SK-N-SH treated with all-trans-retinoic acid at 6 μM for 48 hours (cell line): ENCODE data around the gene RABGAP1L.

Source experiments
- CSDC2 ChIP-seq: fragments of 250-450 bp; sonication (Bioruptor Pico); IDR thresholded peaks from 2 replicates; pipeline ENCODE4 v1.5.0; 2020; ENCODE audit warnings: mild to moderate bottlenecking, moderate library complexity
- OSR1 ChIP-seq: fragments of 250-450 bp; sonication (Bioruptor Pico); IDR thresholded peaks from 2 replicates; pipeline ENCODE4 v1.8.0; 2022; ENCODE audit warnings: moderate library complexity, mild to moderate bottlenecking, inconsistent platforms
- POU6F1 ChIP-seq: fragments of 250-450 bp; sonication (Bioruptor Pico); IDR thresholded peaks from 2 replicates; pipeline ENCODE4 v1.8.0; 2021; ENCODE audit warnings: low read depth, mild to moderate bottlenecking, moderate library complexity, borderline replicate concordance
- TOX ChIP-seq: fragments of 250-450 bp; sonication (Bioruptor Pico); IDR thresholded peaks from 2 replicates; pipeline ENCODE4 v1.8.0; 2021; ENCODE audit warnings: mild to moderate bottlenecking, moderate library complexity, borderline replicate concordance

GRCh38 chr1:174469687-174470086, 310.4 kb downstream of the RABGAP1L start:
- TF ChIP-seq TOX (CRISPR knock-in tag) (no peak), POU6F1 (CRISPR knock-in tag) (no peak), OSR1 (CRISPR knock-in tag) (no peak), CSDC2 (CRISPR knock-in tag) (no peak)
